ENCODE results near the gene CASD1.

The CASD1 gene

DNA sequence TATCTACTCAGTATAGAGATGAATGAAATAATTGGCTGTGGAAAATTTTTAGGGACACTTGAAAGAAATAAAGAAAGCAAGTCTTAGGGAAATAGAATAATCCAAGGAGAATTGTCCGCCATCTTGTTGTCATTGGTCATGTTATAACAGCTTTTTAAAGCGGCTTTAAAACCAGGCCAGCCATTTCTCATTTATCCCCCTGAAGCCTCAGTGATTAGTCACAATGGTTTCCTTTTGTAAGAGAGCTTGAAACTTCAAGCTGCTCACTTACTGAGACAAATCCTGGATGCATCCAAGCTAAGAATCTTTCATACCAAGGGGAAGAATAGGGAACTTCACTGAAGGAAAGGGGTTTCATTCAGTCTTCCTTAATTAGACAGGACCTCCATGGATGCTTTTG lies 78.5 kb downstream of the CASD1 start:
- DNase-seq: no peak

DNA sequence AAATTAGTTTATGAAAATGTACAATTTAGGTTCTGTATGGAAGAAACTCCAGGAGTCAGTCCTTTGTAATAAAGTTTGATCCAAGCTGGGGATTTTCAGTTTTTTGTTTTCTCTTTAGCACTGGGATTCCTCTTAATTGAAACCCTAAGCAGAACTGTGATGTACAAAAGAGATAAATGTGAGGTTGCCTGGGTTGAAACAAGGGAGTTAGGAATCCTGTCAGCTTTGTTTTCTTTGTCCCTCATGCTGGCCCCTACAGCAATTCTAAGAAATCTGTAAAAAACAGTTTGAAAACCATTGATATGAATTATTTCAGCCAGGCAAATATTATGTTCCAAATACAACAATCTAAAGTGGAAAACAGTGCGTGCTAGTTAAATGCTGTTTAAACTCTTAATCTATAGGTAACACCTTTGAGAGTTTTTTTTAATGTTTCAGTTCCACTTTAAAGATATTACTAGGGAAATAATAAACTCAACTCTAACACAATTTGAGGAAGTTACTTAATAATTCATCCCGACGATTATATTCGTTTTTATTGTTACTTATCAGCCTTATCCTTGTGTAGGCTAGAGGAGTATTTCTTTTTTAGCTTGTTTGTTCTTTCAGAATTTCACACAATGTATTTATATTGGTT lies 81.0 kb downstream of the CASD1 start:
- no peak for DNase-seq

DNA sequence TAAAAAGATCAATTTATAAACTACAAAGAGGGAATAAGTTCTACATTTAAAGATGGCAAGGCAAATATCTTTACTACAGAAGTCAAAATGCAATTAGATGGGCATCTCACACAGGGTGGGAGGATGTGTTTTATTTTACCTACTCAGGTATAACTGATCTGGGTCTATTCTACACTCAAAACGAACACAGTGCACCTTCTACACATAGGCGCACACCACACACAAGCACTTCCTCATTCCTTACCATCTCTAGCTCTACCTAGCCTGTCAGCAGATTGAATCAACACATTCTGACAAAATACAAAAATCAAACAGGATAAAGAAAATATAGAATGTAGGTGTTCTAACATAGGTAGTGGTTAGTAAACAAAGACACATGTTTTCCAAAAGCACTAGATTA lies 81.6 kb downstream of the CASD1 start:
- DNase-seq: no peak

DNA sequence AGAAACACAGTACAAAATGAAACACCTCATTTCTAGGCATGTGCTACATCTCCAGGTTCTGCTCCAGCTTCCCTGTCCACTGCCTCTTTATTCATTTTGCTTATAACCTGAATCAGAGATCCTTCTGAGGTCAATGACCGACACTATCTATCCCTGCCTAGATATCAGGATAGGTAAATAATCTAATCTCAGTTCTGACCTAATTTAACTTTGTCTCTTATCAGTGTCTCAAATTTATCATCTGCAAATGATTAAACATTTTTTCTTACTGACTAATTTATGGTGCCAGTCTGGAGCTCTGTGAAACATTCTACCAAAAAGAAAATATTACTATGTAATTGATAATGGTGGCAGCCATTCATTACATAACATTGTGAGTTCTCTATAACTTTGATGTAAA lies 85.3 kb downstream of the CASD1 start:
- no peak for DNase-seq

GRCh38 chr7:94595717-94596116 lies 86.1 kb downstream of the CASD1 start:
- no peak for DNase-seq

DNA sequence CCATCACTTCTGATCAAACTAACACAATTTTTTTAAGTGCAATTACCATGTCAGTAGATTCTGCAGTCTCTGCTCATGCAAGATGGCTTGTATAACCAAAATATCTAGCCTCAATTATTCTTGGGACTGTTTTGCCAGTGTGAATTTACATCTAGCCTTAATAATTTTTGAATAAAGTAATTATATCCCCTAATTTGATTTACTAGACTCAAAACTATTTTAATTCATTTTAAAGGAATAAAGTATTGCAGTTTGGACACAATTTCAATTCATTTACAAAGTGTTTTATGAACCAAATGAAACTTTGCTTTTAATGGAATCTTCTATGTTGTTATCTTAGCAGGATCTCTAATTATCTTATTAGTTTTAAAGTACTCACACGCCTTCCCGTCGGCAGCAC lies 90.7 kb downstream of the CASD1 start:
- no peak for DNase-seq

DNA sequence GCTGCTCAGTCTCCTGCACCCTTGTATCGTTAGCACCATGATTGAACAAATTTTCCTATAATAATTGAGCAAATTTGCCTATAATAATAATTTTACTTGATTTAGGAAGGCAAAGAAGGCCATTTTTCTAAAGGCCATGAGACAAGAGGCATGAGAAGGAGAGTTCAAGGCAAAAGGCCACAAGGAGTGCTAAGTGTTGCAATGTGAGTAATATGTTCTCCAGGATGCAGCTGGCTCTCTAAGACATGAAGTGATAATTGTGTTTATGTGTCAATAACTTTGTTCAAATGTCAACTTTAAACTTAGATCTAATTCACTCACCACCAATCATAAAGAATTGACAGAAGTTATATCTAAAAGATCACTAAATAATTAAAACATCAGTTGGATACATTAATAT lies 92.6 kb downstream of the CASD1 start:
- no peak for DNase-seq

DNA sequence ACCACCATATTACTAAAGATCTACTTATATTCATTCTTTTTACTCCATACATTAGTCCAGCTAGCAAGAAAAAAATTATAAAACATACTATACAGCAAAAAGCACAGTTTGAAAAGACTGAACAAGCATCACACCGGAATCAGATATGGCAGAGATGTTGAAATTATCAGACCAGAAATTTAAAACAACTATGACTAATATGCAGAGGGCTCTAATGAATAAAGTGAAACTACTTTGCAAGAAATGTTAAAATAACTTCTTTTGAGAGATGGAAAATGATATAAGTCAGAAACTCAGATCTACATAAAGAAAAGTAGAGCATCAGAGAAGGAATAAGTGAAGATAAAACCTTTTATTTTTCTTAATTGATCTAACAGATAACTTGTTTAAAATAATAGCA lies 95.4 kb downstream of the CASD1 start:
- DNase-seq: no peak

Data from fibroblast of skin of abdomen (primary cell).